Right ventricle myocardium superior (tissue), 1 donor: ENCODE results near the gene CUL1. TPM values are rescaled to one million over a fixed set of nuclear protein-coding genes. Genes with fewer than 3 reads are reported as not detected.
A peak's percentile ranks its signal among the peaks of the same experiment; 100 is the strongest.

ENCODE experiments used
- ATAC-seq: fragments of 200-7000 bp; cut with Tn5 transposase; one replicate; pipeline ENCODE4 v1.9.1; 2020; ENCODE audit warnings: mild to moderate bottlenecking; ENCODE audit not compliant: poor library complexity
- DNase-seq: peaks from one replicate; pipeline ENCODE4 v3.0.0-alpha.2; 2020
- intact Hi-C: fragments of 100-400 bp; cut with DNase I; formaldehyde crosslinking; loops from one replicate; pipeline ENCODE4 v1.11.2; 2022
- long read RNA-seq: library from polyadenylated mRNA; unstranded; transcript quantifications from one replicate; pipeline ENCODE4 v2.0.0, GENCODE V29; 2021
- total RNA-seq: library from RNA; stranded (reverse); fragmentation: NEBNext Ultra II Directional; extraction: Animal tissue kit (Norgen Biotek cat#: 25700); gene quantifications from one replicate; pipeline ENCODE4 v1.2.1, GENCODE V29; 2021
- donor health status: DM: no; HTN: yes; CAD: no; lungs with severe emphysema.

CUL1 gene
- 46.6 TPM for total RNA-seq
- long read RNA-seq, transcript CUL1-201 (22 exons, 3,064 nt) = major isoform, 180 of 196 reads
- long read RNA-seq, transcript CUL1-203 (22 exons, 3,054 nt) = minor isoform, 5 of 196 reads
- long read RNA-seq, partial matches to known transcripts = 3 of 196 reads
- long read RNA-seq, other reads (novel, unspliced or antisense) = 8 of 196 reads

GRCh38 chr7:148698397-148699023 is at the start of gene CUL1:
Gene CUL1 (plus strand): TSS chr7:148698903. CDS start chr7:148730123, 31,220 bp downstream.
- intact Hi-C loops = loop anchor here (10.0 kb wide), 1 partner anchor 266 kb away; no protein-coding TSS in a partner anchor
- peak; percentile 92 for ATAC-seq
- peak; percentile 93 for DNase-seq

- intact Hi-C loops = no loop called here
- ATAC-seq (no peak), DNase-seq (no peak)
Observed at GRCh38 chr7:148650232-148650858, 48.4 kb upstream of the CUL1 start.

GRCh38 chr7:148652773-148653172 is 45.9 kb upstream of the CUL1 start:
- no peak for ATAC-seq
- intact Hi-C loops = no loop called here
- DNase-seq = no peak

GRCh38 chr7:148657929-148658328 is 40.8 kb upstream of the CUL1 start:
- DNase-seq (no peak), ATAC-seq (no peak)
- intact Hi-C loops = no loop called here

- no peak for DNase-seq
- intact Hi-C loops = no loop called here
- ATAC-seq = no peak
Observed at GRCh38 chr7:148661471-148661870, 37.2 kb upstream of the CUL1 start.

GRCh38 chr7:148662646-148663045 is 36.1 kb upstream of the CUL1 start:
- intact Hi-C loops = no loop called here
- no peak for ATAC-seq
- DNase-seq = no peak

GRCh38 chr7:148664324-148664723 is 34.4 kb upstream of the CUL1 start:
- intact Hi-C loops = no loop called here
- peak; percentile 68 for ATAC-seq
- DNase-seq = peak; percentile 54

- DNase-seq (no peak), ATAC-seq (no peak)
- intact Hi-C loops = no loop called here
Observed at GRCh38 chr7:148665221-148665620, 33.5 kb upstream of the CUL1 start.

- ATAC-seq = no peak
- DNase-seq = no peak
- intact Hi-C loops = no loop called here
Observed at GRCh38 chr7:148669927-148670326, 28.8 kb upstream of the CUL1 start.

- DNase-seq (no peak), ATAC-seq (no peak)
- intact Hi-C loops = no loop called here
Observed at GRCh38 chr7:148670374-148670773, 28.3 kb upstream of the CUL1 start.

- intact Hi-C loops = no loop called here
- ATAC-seq (no peak), DNase-seq (no peak)
Observed at GRCh38 chr7:148670807-148671206, 27.9 kb upstream of the CUL1 start.

GRCh38 chr7:148672041-148672440 is 26.7 kb upstream of the CUL1 start:
- no peak for ATAC-seq
- no peak for DNase-seq
- intact Hi-C loops = no loop called here

- ATAC-seq = no peak
- DNase-seq = no peak
- intact Hi-C loops = no loop called here
Observed at GRCh38 chr7:148674689-148675088, 24.0 kb upstream of the CUL1 start.

- intact Hi-C loops = no loop called here
- DNase-seq (no peak), ATAC-seq (no peak)
Observed at GRCh38 chr7:148676291-148676690, 22.4 kb upstream of the CUL1 start.

- DNase-seq = no peak
- intact Hi-C loops = no loop called here
- ATAC-seq = no peak
Observed at GRCh38 chr7:148681821-148682220, 16.9 kb upstream of the CUL1 start.

GRCh38 chr7:148684289-148684830 is 14.3 kb upstream of the CUL1 start:
- intact Hi-C loops = no loop called here
- no peak for DNase-seq
- no peak for ATAC-seq

GRCh38 chr7:148686312-148686937 is 12.3 kb upstream of the CUL1 start:
- DNase-seq = no peak
- ATAC-seq = no peak
- intact Hi-C loops = no loop called here

- DNase-seq (no peak), ATAC-seq (no peak)
- intact Hi-C loops = no loop called here
Observed at GRCh38 chr7:148687555-148687954, 11.1 kb upstream of the CUL1 start.

- ATAC-seq = no peak
- DNase-seq = no peak
- intact Hi-C loops = no loop called here
Observed at GRCh38 chr7:148688526-148688925, 10.2 kb upstream of the CUL1 start.

GRCh38 chr7:148693651-148694050 is 5.1 kb upstream of the CUL1 start:
- ATAC-seq (no peak), DNase-seq (no peak)
- intact Hi-C loops = loop anchor here (10.0 kb wide), 1 partner anchor 271 kb away; no protein-coding TSS in a partner anchor
